Right hindlimb (tissue), 1 donor: Measurements from ENCODE around the gene MVP.
A peak's percentile ranks its signal among the peaks of the same experiment; 100 is the strongest.

Experiments
- DNase-seq: peaks from one replicate; pipeline ENCODE4 v3.0.0-alpha.2; 2018

Gene MVP

DNA sequence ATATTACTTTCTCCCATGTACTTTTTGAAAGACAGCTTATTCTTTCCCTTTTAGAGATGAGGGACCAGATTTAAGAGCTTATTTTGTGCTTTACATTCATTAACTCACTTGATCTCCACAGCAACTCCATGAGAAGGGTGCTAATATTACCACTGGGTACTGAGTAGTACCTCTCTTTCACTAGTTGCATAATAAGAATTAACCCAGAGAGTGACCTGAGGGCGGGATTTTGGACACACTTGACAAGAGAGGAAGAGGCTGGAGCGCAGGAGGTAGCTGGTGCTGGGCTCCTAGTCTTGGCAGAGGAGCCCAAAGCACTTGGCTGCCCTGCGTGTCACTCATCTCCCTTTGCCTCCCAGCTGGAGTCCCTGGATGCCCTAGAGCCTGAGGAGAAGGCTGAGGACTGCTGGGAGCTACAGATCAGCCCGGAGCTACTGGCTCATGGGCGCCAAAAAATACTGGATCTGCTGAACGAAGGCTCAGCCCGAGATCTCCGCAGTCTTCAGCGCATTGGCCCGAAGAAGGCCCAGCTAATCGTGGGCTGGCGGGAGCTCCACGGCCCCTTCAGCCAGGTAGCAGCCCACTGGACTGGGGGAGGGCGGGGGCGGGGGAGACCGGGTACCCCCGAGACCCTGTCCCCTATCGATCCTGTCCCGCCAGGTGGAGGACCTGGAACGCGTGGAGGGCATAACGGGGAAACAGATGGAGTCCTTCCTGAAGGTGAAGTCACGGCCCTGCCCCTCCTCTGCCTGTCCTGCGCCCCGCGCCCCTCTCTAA is 15.6 kb upstream of the MVP start:
- DNase-seq = no peak

DNA sequence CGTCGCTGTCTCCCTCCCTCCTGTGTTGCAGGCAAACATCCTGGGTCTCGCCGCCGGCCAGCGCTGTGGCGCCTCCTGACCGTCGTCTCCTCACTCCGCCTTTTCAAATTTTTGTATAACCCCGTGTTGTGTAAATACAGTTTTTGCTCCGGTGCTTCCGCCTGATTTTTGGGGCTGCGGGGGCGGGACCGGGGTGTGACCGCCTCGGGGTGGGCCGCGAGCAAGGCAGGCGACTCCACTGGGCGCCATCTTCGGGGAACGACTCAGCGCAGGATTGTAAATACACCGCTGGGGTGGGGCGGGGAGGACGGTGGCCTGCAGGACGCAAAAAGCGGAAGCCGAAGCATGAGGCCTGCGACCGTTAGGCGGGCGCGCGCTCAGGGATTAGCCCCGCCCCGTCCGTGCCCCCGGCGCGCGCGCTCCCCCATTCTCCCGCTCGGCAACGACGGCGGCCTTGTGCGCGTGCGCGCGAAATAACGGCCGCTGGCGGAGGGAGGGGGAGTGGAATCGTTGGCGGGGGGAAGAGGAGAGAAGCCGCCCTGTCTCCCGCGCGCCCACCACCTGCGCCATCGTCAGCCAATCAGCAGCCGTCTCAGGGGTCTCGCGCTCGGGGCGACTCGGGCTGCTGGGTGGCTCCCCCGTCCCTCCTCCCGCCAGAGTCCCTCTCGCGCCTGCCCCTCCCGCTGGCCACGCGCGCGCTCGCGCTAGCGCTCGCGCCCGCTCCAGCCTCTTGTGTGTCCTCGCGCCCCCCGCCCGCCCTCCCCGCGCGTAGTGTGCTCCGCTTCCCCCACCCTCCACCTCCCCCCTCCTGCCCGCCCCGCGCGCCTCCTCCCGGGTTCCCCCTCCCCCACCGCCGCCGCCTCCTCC is 14.8 kb upstream of the MVP start:
- peak; percentile 99 for DNase-seq

DNA sequence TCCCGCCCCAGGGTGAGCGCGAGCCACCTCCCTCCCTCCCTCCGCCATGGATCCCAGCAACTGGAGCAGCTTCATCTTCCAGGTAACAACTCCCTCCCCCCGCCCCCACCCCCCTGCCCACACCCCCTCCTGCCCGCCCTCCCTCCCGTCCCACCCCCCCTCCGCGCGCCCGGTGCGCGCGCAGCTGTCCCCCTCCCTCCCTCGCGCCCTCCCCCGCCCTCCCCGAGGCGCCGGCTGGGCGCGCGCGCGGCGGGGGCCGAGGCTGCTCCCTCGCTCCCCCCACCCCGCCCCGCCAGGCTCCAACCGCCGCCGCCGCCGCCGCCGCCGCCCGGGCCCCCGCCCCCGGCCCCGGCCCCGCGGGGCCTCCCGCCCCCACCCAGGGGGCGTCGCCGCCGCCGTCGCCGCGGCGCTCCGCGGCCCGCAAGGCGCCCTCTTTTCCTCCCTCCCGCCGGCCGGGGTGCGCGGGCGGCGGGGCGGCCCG is 14.1 kb upstream of the MVP start, which contains the start of gene MAZ:
Gene MAZ, plus strand, starts transcription at position 431 of the 481 bp plus-strand sequence. CDS start 173 bp downstream, outside the sequence.
- DNase-seq = no peak

DNA sequence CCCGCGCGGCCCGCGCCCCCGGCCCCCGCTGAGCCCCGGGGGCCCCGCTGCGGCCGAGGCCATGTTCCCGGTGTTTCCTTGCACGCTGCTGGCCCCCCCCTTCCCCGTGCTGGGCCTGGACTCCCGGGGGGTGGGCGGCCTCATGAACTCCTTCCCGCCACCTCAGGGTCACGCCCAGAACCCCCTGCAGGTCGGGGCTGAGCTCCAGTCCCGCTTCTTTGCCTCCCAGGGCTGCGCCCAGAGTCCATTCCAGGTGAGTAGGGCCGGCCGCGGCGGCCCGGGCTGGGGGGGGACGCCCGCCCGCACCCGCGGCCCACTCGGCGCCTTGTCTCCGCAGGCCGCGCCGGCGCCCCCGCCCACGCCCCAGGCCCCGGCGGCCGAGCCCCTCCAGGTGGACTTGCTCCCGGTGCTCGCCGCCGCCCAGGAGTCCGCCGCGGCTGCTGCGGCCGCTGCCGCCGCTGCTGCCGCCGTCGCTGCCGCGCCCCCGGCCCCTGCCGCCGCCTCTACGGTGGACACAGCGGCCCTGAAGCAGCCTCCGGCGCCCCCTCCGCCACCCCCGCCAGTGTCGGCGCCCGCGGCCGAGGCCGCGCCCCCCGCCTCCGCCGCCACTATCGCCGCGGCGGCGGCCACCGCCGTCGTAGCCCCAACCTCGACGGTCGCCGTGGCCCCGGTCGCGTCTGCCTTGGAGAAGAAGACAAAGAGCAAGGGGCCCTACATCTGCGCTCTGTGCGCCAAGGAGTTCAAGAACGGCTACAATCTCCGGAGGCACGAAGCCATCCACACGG is 13.4 kb upstream of the MVP start:
- DNase-seq = peak; percentile 82

DNA sequence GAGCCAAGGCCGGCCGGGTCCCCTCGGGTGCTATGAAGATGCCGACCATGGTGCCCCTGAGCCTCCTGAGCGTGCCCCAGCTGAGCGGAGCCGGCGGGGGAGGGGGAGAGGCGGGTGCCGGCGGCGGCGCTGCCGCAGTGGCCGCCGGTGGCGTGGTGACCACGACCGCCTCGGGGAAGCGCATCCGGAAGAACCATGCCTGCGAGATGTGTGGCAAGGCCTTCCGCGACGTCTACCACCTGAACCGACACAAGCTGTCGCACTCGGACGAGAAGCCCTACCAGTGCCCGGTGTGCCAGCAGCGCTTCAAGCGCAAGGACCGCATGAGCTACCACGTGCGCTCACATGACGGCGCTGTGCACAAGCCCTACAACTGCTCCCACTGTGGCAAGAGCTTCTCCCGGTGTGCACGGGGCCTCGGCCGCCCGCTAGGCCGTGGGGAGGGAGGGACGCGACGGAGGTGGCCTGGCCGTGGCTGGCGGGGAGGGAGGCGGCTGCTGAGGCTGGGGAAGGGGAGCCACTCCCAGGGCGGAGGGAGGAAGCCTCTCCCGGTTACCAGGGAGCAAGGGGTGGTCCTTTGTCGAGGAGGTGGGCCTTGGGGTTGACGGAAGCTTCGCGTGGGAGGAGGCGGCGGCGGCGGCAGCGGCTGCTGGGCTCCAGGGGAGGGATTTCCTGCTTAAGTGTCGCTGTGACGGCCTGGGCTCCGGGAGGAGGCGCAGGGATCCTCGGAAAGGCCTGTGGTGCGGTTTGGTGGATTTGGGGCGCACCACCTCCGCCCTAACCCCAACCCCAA is 12.6 kb upstream of the MVP start:
- DNase-seq = peak; percentile 94

DNA sequence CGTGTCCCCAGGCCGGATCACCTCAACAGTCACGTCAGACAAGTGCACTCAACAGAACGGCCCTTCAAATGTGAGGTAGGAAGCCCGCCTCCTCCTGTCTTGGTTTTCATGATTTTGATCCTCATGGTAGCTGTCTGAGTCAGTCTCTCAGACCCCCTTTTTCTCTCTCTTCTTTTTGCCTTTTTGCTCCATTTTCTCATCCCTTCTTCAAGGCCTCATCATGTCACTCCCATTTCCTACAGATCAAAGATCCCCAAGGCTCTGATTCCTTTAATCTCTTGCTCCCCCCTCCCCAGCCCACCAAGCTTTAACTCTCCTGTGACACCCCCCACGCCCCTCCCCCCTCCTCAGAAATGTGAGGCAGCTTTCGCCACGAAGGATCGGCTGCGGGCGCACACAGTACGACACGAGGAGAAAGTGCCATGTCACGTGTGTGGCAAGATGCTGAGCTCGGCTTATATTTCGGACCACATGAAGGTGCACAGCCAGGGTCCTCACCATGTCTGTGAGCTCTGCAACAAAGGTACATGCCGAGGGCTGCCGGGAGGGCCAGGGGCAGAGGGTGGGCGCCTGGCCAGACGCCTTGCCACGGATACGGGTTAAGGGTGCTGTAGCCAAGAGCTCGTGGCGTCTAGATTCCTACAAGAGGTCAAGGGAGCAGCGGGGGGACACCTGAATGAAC is 11.9 kb upstream of the MVP start:
- no peak for DNase-seq

DNA sequence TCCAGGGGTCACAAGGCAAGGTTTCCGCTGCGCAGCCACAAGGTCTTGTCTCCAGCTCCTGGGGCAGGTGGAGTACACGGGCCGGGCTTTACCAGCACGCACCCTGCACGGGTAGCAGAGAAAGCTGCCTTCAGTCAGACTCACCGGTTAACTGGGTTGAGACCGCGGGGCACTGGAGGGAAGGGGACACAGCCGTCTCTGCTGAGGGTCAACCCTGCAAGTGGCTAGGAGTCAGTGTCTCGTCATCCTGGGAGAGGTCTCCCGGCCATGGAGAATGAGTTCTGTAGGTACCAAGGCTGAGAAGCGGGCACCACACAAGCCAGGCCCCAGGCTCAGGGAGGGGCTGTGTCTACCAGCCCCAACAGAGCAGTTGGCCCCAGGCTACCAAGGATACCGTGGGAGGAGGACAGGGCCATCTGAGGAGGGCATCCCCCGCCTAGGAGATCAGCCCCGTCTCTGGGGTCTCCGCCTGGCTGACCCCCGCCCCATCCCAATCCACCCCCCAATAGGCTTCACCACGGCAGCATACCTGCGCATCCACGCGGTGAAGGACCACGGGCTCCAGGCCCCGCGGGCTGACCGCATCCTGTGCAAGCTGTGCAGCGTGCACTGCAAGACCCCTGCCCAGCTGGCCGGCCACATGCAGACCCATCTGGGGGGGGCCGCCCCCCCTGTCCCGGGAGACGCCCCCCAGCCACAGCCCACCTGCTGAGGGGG is 11.1 kb upstream of the MVP start:
- DNase-seq = no peak

DNA sequence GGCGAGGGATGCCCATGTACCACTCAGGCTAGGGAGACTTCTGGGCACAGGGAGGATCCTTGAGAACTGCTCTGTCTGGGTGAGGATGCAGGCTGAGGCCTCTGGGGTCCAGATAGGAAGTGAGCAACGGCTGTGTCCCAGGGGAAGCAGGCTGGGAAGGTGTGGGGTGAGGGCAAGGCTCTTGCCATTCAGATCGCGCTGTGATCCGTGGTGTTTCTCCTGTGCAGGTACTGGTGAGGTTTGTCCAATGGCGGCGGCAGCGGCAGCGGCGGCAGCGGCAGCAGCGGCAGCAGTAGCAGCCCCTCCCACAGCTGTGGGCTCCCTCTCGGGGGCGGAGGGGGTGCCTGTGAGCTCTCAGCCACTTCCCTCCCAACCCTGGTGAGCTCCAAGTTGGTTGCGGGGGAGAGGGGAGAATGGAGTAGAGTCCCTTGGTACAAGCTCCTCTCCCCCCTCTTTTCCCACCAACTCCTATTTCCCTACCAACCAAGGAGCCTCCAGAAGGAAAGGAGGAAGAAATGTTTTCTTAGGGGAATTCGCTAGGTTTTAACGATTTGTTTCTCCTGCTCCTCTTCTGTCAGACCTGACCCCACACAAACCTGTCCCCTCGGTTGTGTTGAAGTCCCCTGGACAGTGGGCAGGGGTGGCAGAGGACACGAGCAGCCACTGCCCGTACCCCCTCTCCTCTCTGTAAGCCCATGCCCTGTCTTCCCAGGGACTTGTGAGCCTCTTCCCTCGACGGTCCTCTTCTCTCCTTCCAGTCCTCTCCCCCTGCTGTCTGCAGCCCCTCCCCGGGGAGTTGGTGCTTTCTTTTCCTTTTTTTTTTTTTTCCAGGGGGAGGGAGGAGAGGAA is 10.2 kb upstream of the MVP start:
- no peak for DNase-seq

DNA sequence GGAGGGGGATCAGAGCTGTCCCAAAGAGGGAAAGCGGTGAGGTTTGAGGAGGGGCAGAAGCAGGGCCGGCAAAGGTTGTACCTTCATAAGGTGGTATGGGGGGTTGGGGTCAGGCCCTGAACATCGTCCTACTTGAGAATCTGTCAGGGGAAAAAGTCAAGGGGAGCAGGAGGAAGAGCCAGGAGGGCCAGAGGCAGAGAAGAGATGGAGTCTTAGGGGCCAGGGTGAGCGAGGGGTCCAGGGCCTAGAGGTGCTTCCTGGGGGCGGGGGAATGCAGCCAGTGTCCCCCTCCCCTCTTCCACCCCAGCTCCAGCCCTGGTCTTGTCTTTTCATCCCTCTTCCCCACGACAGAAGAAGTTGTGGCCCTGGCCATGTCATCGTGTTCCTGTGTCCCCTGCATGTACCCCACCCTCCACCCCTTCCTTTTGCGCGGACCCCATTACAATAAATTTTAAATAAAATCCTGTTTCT is 9.5 kb upstream of the MVP start:
- no peak for DNase-seq

DNA sequence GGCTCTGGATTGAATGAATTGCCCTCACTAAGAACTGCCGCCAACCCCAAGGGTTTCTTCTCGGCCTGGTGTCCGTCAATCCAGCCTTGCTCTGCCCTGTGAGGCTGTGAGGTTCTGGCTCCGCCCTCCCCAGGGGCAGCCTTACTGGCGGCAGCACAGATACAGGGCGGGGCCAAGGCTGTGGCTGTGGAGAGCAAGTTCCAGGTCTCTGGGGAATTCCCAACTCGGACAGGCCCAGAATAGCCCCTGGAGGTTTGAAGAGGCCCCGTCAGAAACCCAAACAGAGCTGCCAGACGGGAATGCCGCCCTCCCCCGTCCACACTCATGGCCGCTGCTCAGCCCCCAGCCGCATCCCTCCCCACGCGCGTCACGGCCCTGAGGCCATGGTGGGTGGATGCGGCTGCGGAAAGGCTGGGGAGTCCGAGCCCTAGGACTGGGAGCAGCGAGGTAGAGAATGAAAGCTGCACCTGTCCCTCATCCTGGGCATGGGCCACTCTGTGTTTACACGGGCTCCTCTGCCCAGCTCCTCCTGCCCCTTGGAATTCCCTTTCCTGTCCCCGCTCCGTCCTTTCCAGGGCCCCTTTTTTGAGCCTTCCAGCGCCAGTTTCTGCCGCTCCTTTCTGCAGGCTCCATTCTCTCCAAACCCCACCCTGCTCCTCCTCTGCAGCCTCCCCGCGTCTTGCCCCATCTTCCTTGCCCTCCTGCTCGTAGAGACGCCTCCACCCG is 8.9 kb upstream of the MVP start:
- peak; percentile 95 for DNase-seq

DNA sequence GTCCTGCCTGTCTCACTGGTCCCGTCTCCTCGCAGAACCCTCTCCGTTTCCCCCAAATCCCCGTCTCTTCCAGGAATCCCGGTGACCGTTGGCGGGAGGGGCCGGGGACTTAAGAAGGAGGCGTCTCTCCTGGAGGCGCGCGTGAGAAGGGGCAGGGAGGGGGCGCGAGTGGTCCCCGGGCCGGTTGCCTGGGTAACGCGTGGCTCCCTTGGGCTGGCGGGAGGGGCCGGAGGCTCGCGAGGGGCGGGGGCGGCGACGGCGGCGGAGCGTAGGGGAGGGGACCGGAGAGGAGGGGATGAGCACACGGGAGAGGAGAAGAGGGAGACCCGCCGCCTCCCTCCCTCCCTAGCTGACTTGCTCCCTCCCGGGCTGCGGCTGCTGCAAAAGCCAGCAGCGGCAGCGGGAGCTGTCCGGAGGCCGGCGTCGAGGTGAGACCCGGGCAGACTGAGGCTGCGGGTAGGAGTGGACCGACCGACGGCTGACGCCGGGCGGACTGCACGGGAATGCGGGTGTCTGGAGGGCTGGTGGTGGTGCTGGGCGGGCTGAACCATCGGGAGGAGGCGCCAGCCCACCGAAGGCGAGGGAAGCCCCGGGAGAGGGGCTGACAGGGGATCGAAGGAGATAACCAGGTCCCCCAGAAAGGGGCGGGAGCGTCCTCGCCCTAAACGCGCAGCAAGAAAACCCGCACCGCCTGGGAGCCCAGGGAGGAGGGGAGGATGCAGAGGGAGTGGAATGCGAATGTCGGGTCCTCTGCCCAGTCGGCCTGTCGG is 8.2 kb upstream of the MVP start, which contains the start of gene PRRT2:
Gene PRRT2, plus strand, starts transcription at position 298 of the 770 bp plus-strand sequence. CDS start 862 bp downstream, outside the sequence.
- DNase-seq = peak; percentile 93

DNA sequence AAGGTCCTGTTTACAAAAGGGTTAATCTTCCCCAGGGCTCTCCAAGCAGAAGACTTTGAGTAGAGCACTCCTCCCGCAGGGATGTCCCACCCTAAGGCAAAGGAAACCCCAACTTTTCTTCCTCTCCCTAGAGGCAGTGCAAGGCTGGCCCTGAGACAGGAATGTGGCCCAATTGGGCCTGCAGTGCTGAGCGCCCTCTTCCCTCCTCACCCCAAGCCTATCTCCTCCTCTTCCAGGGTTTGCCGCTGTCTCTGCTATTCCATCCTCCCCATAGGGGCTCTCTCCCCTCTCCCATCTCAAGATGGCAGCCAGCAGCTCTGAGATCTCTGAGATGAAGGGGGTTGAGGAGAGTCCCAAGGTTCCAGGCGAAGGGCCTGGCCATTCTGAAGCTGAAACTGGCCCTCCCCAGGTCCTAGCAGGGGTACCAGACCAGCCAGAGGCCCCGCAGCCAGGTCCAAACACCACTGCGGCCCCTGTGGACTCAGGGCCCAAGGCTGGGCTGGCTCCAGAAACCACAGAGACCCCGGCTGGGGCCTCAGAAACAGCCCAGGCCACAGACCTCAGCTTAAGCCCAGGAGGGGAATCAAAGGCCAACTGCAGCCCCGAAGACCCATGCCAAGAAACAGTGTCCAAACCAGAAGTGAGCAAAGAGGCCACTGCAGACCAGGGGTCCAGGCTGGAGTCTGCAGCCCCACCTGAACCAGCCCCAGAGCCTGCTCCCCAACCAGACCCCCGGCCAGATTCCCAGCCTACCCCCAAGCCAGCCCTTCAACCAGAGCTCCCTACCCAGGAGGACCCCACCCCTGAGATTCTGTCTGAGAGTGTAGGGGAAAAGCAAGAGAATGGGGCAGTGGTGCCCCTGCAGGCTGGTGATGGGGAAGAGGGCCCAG is 7.3 kb upstream of the MVP start:
- DNase-seq = no peak

DNA sequence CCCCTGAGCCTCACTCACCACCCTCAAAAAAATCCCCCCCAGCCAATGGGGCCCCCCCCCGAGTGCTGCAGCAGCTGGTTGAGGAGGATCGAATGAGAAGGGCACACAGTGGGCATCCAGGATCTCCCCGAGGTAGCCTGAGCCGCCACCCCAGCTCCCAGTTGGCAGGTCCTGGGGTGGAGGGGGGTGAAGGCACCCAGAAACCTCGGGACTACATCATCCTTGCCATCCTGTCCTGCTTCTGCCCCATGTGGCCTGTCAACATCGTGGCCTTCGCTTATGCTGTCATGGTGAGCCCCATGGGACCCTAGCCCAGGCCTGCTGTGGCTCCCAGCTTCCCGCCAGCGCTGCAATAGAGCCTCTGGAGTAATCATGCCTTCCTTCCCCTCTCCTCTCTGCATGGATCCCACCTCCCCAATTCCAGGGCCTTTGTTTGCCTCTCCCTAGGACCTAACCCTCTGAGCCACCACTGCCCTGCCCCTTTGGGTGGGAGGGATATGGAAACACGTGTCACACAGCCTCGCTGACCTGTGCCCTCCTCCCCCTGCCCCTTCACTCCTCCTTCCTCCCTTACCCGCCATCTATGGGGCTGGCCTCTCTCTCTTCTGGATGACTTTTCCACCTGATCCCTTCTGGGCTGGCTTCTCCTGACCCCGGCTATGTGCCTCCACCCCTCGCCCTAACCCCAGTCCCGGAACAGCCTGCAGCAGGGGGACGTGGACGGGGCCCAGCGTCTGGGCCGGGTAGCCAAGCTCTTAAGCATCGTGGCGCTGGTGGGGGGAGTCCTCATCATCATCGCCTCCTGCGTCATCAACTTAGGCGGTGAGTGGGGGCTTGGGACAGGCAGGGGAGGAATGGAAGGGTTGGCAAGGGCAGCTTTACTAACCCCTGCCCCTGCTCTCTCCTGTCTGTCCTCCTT is 6.4 kb upstream of the MVP start:
- DNase-seq = no peak

DNA sequence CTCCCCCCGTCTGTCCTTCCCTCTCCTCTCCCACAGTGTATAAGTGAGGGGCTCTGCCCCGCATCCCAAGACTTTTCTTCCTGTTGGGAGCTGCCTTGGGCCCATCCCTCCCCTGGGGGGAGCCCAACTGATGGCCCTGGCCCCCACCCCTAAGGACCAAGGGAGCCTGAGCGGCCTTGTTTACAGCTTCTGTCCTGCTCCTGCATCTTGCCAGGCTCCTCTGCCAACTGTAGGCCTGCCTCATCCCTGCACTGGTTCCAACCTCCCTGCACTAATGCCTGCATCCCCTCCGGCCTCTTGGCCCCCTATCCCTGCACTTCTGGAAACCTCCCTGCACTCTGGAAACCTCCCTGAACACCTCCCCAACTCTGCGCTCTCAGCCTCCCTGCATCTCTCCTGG is 5.7 kb upstream of the MVP start:
- DNase-seq = no peak

DNA sequence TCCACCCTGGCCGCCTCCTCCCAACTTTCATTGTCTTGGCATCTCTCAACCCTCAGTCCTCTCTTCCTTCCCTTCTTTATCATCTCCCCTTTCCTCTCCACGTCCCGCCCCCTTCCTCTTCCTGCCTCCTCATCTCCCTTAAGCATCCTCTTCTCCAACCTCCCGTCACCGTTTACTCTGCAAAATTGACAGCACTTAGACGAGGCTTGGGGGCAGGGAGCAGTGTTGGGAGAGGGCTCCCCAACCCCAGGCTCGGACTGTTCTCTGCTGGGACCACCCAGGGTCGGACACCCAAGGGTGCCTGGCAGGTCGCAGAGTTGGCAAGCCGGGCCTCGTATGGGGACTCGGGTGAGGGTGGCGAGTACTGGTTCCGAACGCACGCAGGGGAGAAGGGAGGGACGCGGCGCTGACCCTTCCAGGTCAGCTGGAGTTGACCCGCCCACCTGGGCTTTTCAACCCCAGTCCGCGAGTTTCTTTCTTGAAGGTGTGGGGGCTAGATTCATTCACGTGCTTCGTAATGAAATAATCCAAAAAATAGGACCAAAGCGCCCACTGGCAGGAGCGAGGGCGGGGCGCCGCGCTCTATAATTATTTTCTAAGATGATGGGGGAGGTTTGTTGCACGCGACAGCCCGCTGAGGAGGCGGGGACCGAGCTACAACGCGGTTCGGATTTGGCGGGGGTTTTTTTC is 5.1 kb upstream of the MVP start:
- DNase-seq = peak; percentile 40
